GM21786 (cell line): ENCODE results near the gene PPP2R5A.

Source experiments
- ATAC-seq: cut with Tn5 transposase; IDR thresholded peaks from one replicate; pipeline ENCODE4 v1.9.1; 2021; ENCODE audit not compliant: unreplicated experiment

Gene PPP2R5A

GRCh38 chr1:212284744-212285684, at the start of gene PPP2R5A:
PPP2R5A (plus strand) TSS chr1:212285410; CDS start chr1:212286111, 701 bp downstream.
- peak; percentile 90 for ATAC-seq

- ATAC-seq: no peak
Measured at GRCh38 chr1:212235857-212236256, 49.4 kb upstream of the PPP2R5A start.

- no peak for ATAC-seq
Measured at GRCh38 chr1:212236664-212237220, 48.5 kb upstream of the PPP2R5A start.

DNA sequence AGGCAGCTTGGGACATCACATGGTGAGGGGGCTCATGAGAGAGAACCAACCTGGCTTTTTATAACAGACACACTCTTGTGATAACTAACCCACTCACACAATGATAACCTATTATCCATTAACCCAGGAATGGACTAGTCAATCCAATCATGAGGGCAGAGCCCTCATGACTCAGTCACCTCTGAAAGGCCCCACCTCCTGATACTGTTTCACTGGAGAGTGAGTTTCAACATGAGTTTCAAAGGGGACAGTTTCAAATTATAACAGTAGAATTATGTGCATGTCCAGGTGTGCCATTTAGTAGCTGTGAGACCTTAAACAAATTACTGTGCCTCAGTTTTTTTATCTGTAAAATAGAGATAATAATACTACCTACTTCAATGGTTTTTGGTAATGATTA, 47.6 kb upstream of the PPP2R5A start:
- peak; percentile 93 for ATAC-seq

GRCh38 chr1:212238552-212238951, 46.7 kb upstream of the PPP2R5A start:
- ATAC-seq: no peak

DNA sequence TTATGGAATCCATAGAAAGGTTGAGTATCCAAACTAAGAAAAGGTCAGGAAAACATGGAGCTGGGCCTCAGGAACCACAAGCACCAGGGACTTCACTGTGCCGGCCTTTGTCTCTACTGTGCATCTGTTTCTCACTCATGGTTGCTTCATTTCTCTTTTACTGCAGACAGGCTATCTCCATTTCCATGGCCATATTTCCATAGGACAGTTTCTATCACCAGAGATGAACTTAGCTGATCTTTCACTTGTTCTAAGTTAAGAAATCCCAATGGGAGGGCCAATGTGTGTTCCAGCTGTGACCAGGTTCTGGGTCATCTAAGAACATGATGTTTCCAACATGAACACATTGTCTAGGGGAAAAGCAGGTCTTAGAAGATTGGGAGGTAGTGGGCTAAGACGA, 43.7 kb upstream of the PPP2R5A start:
- ATAC-seq: no peak

- no peak for ATAC-seq
Measured at GRCh38 chr1:212241957-212242287, 43.3 kb upstream of the PPP2R5A start.

GRCh38 chr1:212242288-212242984, 42.8 kb upstream of the PPP2R5A start:
- no peak for ATAC-seq

- no peak for ATAC-seq
Measured at GRCh38 chr1:212242985-212243308, 42.3 kb upstream of the PPP2R5A start.

GRCh38 chr1:212244441-212244840, 40.8 kb upstream of the PPP2R5A start:
- ATAC-seq: no peak

DNA sequence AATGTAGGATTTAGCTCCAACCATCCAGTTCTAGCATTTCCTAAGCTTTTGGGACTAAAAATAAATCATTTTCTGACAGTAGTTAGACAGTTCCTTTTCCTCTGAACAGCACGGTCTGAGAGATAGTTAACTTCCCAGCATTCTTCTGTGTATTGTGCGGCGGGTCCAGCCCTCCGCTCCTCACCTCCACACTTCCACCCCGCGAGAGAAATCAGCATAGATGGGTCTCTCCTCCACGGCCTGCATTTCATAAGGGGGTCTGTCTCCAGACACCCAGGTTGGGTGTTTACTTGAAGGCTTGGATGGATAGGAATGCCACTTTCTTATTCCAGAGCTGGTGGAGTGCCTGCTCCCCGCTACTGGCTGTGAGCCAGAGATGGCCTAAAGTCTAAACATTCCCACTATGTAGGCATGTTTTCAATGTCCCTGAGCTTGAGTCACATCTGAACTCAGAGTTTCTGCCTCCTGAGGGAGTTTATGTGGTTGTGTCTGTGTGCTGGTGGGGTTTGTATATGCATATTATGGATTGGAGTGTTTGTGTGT, 38.0 kb upstream of the PPP2R5A start:
- no peak for ATAC-seq

- ATAC-seq: no peak
Measured at GRCh38 chr1:212247988-212248387, 37.2 kb upstream of the PPP2R5A start.

DNA sequence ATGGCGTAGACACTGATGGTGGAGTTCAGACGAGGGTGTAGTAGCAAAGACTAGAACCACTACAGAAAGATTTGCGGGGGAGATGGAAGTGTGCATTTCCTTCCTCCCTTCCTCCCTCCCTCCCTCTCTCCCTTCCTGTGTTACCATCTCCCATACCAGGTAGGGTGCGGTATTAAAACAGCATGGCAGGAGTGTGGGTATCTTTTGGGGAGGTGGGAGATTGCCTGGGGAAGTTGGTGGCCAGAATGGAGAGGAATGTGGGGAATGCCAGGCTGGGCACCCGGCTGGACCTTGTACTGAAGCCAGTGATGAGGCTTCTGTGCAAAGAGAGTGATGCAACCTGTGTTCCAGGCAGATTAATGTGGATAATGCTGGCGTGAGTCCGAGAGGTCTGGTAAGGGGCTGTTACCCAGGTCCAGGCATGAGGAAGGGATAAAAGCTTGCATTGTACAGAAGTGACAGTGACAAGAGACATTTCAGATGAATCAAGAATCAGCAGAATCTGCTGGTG, 30.3 kb upstream of the PPP2R5A start:
- no peak for ATAC-seq

DNA sequence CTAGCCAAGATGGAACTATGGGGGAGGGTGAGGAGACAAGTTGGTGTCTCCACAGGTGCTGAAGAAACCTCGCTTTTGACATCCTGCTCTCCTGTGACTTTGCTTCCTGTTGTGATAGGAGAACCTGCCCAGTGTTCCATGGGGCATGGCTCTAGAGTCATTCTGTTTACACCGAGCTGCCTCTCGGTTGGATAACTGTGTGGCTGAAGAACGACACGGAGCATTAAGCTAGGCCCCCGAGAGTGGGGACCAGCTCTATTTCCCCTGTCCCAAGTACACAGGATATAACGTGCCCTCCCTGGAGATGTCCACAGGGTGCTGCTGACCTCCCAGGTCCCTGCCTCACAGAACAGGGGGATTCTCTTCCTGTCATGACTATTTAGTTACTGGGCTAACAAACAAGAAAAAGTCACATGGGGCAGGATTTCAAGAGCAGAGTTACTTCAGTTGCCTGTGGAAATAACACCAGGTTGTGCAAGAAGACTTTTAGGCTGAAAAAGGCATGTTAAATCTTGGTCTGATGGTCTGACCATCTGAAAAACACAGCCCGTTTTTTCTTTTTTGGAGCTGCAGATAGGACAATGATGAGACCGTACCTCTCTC, 29.4 kb upstream of the PPP2R5A start:
- ATAC-seq: no peak

DNA sequence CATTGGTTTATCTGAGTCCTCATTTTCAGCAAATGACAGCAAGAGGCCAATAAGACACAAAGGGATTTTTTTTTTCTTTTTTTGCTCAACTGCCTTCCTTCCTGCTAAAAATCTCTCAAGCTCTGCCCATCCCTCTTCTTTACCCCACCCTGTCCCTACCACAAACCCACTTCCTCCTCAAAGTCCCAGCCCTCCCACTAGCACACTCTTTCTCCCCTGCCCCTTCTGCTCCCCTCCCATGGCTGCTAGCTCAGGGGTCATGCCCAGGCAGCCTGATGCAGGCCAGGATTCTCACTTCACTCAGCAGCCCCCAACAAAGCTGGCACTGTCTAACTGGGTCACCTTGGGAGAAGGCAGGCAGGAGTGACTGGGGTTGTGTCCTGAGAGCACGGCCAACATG, 28.8 kb upstream of the PPP2R5A start:
- ATAC-seq: no peak

- ATAC-seq: no peak
Measured at GRCh38 chr1:212257157-212257556, 28.1 kb upstream of the PPP2R5A start.

GRCh38 chr1:212259693-212260480, 25.3 kb upstream of the PPP2R5A start:
- no peak for ATAC-seq

DNA sequence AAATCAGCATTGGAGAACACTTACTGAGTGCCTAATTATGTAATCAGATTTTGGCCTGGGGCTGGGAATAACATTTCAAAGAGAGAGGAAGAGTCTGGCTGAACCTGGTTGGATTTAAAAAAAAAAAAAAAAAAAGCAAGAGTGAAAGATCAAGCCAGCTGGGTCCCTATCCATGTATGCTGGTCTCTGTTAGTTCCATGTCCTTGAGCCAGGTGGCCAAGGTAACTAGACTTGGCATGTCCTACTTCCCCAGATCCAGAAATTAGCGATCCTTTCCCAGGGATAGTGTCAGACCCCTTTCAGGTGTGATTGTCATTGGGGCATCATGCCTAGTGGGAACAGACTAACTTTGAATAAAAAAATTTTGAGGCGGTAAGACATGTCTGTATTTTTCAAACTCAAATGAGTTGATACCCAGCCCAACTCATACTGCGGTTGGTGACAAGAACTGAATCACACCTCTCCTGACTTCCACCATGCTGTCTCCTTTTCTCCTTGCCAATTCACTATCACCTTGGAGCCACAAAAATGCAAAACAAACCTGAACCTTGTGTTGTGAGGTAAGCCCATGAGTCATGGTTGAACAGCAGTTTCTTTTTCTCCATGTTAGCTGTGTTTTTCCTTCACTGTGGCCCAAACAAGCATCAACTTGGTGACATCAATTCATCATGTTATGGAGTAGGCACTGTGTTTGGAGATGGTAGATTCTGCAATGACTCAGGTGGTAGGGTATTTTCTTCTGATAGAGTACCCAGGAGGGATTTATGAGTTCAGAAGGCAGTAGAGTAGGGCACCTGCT, 24.5 kb upstream of the PPP2R5A start:
- ATAC-seq: no peak

- no peak for ATAC-seq
Measured at GRCh38 chr1:212261361-212261929, 23.8 kb upstream of the PPP2R5A start.
